HG03575 (cell line): ENCODE data around the gene CNPPD1.

Experiments used
- ATAC-seq: cut with Tn5 transposase; IDR thresholded peaks from one replicate; pipeline ENCODE4 v1.9.1; 2021; ENCODE audit not compliant: unreplicated experiment, insufficient number of reproducible peaks, low FRiP score; ENCODE audit errors: extremely low read depth

Gene CNPPD1

GRCh38 chr2:219182331-219183150 is 5.8 kb upstream of the CNPPD1 start:
- no peak for ATAC-seq

GRCh38 chr2:219181531-219181930 is 4.8 kb upstream of the CNPPD1 start:
- ATAC-seq = no peak

GRCh38 chr2:219180961-219181360 is 4.2 kb upstream of the CNPPD1 start:
- no peak for ATAC-seq

- ATAC-seq = no peak
Observed at GRCh38 chr2:219179601-219180465, 3.1 kb upstream of the CNPPD1 start.

- ATAC-seq = no peak
Observed at GRCh38 chr2:219178377-219179175, 1.9 kb upstream of the CNPPD1 start.

GRCh38 chr2:219177552-219178376 is 1.0 kb upstream of the CNPPD1 start, which contains the start of gene RETREG2:
TSS of gene RETREG2 (plus strand) at chr2:219178275. CDS start at chr2:219178353, 78 bp downstream.
- ATAC-seq = no peak

GRCh38 chr2:219175928-219176817 is 552 bp downstream of the CNPPD1 start:
- ATAC-seq = no peak

- ATAC-seq = no peak
Observed at GRCh38 chr2:219175486-219175885, 1.2 kb downstream of the CNPPD1 start.

GRCh38 chr2:219174801-219175200 is 1.9 kb downstream of the CNPPD1 start:
- ATAC-seq = no peak

GRCh38 chr2:219174146-219174545 is 2.6 kb downstream of the CNPPD1 start:
- ATAC-seq = no peak

GRCh38 chr2:219173176-219173575 is 3.5 kb downstream of the CNPPD1 start:
- no peak for ATAC-seq

GRCh38 chr2:219172231-219173154 is 4.2 kb downstream of the CNPPD1 start:
- no peak for ATAC-seq

- ATAC-seq = no peak
Observed at GRCh38 chr2:219171231-219171651, 5.5 kb downstream of the CNPPD1 start.

GRCh38 chr2:219169930-219170654 is 6.6 kb downstream of the CNPPD1 start, which contains the start of gene SLC23A3:
TSS of gene SLC23A3 (minus strand) at chr2:219170029. CDS start at chr2:219169984, 45 bp downstream.
- ATAC-seq = no peak

GRCh38 chr2:219168932-219169331 is 7.8 kb downstream of the CNPPD1 start:
- no peak for ATAC-seq

- ATAC-seq = no peak
Observed at GRCh38 chr2:219168526-219168925, 8.2 kb downstream of the CNPPD1 start.
